Endothelial cell of umbilical vein (primary cell): Measurements from ENCODE around the gene ATAT1. TPM values are rescaled to one million over a fixed set of nuclear protein-coding genes. Genes with fewer than 3 reads are reported as not detected.

Experiments used
- BruUV-seq: library from RNA; stranded (reverse); fragments of 400-500 nt; replicated peaks from 2 replicates; lab custom pipeline; 2021; lab: Mats Ljungman, UMichigan
- CTCF ChIA-PET: fragments of 300-600, 350-600 bp; sonication (Branson Sonifier 250); formaldehyde crosslinking; loops from one replicate; lab custom pipeline; 2021; ENCODE audit warnings: antibody characterized with exemption, inconsistent platforms; lab: Charles Lee
- POLR2A ChIA-PET: fragments of 300-600, 350-600 bp; sonication (Branson Sonifier 250); formaldehyde crosslinking; loops from one replicate; lab custom pipeline; 2021; ENCODE audit warnings: antibody characterized with exemption, inconsistent platforms; lab: Charles Lee
- DNase-seq: peaks from one replicate; pipeline ENCODE4 v3.0.0-alpha.2; 2011; ENCODE audit warnings: low read depth, low spot score
- FAIRE-seq: peaks from 2 replicates; lab custom pipeline; 2011; peaks lifted over from hg19 to GRCh38; lab: Jason Lieb, UNC
- H2AFZ ChIP-seq: 2 replicates; pipeline ENCODE4 v1.6.0; 2012; ENCODE audit warnings: low read depth, low read length, control low read depth, inconsistent platforms
- H3K27ac ChIP-seq: 2 replicates; pipeline ENCODE4 v1.5.1; 2011; ENCODE audit warnings: low read depth, mild to moderate bottlenecking, control low read depth, low read length, moderate library complexity; ENCODE audit not compliant: insufficient read depth
- H3K27me3 ChIP-seq, 2 experiments: 2 replicates each; pipeline versions ENCODE4 v1.6.0 to v1.6.1; 2011; ENCODE audit warnings: low read length in 2 of 2, mixed read lengths in 1 of 2; ENCODE audit not compliant: control insufficient read depth in 2 of 2, insufficient read depth in 2 of 2
- H3K36me3 ChIP-seq, 2 experiments: 2 replicates in 1 of 2; 3 replicates in 1 of 2; pipeline ENCODE4 v1.5.1; 2011; ENCODE audit warnings: low read length in 2 of 2, mild to moderate bottlenecking in 1 of 2, moderate library complexity in 1 of 2; ENCODE audit not compliant: control insufficient read depth in 2 of 2, insufficient read depth in 2 of 2; ENCODE audit errors: extremely low read depth in 1 of 2
- H3K4me1 ChIP-seq: 3 replicates; pipeline ENCODE4 v1.5.1; 2011; ENCODE audit warnings: mild to moderate bottlenecking, low read length; ENCODE audit not compliant: control insufficient read depth, insufficient read depth; ENCODE audit errors: extremely low read depth
- H3K4me2 ChIP-seq: 2 replicates; pipeline ENCODE4 v1.6.1; 2011; ENCODE audit warnings: low read length, control low read depth, mixed read lengths; ENCODE audit not compliant: insufficient read depth
- H3K4me3 ChIP-seq, 3 experiments: fragments of 200-600 bp in 1 of 3; sonication (generic), shearing (Covaris generic) in 1 of 3; replicated peaks in 1 of 3; 2 replicates each; pipeline ENCODE4 v1.5.1; 2011 to 2016; ENCODE audit warnings: control low read depth in 3 of 3, low read length in 3 of 3, mild to moderate bottlenecking in 2 of 3, inconsistent platforms in 1 of 3, low read depth in 1 of 3, moderate library complexity in 1 of 3; ENCODE audit not compliant: insufficient read depth in 1 of 3
- H3K79me2 ChIP-seq: 2 replicates; pipeline ENCODE4 v1.6.0; 2012; ENCODE audit warnings: low read length, inconsistent platforms; ENCODE audit not compliant: control insufficient read depth, insufficient read depth
- H3K9ac ChIP-seq: replicated peaks from 2 replicates; pipeline ENCODE3; 2011; ENCODE audit warnings: low read length, control low read depth; ENCODE audit not compliant: insufficient read depth; ENCODE audit errors: extremely low read depth
- H3K9me1 ChIP-seq: replicated peaks from 3 replicates; pipeline ENCODE4 v1.6.0; 2011; ENCODE audit warnings: mild to moderate bottlenecking, low read length; ENCODE audit not compliant: control insufficient read depth, insufficient read depth; ENCODE audit errors: extremely low read depth
- H3K9me3 ChIP-seq: replicated peaks from 2 replicates; pipeline ENCODE4 v1.5.1; 2012; ENCODE audit warnings: low read length, inconsistent platforms; ENCODE audit not compliant: control insufficient read depth, insufficient read depth
- H4K20me1 ChIP-seq: replicated peaks from 2 replicates; pipeline ENCODE3; 2011; ENCODE audit warnings: mild to moderate bottlenecking, low read length; ENCODE audit not compliant: control insufficient read depth, insufficient read depth; ENCODE audit errors: extremely low read depth
- CTCF ChIP-seq, 2 donors: IDR thresholded peaks; 1 replicate in 1 of 2; 2 replicates in 1 of 2; pipeline ENCODE4 v1.5.1; 2011; ENCODE audit warnings: low read length in 2 of 2, mild to moderate bottlenecking in 2 of 2, moderate library complexity in 2 of 2, control low read depth in 1 of 2, inconsistent platforms in 1 of 2, low read depth in 1 of 2; ENCODE audit not compliant: insufficient read depth in 1 of 2; ENCODE audit errors: extremely low read depth in 1 of 2
- EZH2 ChIP-seq: IDR thresholded peaks from 2 replicates; pipeline ENCODE4 v1.6.1; 2012; ENCODE audit warnings: borderline replicate concordance, low read depth, mild to moderate bottlenecking, moderate library complexity, low read length, inconsistent platforms; ENCODE audit not compliant: severe bottlenecking
- FOS ChIP-seq: IDR thresholded peaks from 2 replicates; pipeline ENCODE4 v1.6.1; 2011; ENCODE audit warnings: mild to moderate bottlenecking, low read length, moderate library complexity, borderline replicate concordance; ENCODE audit not compliant: insufficient read depth
- GATA2 ChIP-seq: IDR thresholded peaks from 2 replicates; pipeline ENCODE4 v1.7.0; 2011; ENCODE audit warnings: low read depth, mild to moderate bottlenecking, moderate library complexity, mixed read lengths, low read length; ENCODE audit not compliant: insufficient read length, insufficient read depth
- JUN ChIP-seq: IDR thresholded peaks from 2 replicates; pipeline ENCODE4 v1.6.1; 2011; ENCODE audit warnings: borderline replicate concordance, low read depth; ENCODE audit not compliant: insufficient read length, insufficient read depth
- MAX ChIP-seq: IDR thresholded peaks from 2 replicates; pipeline ENCODE4 v1.6.1; 2011; ENCODE audit not compliant: insufficient read depth, insufficient read length
- MYC ChIP-seq: IDR thresholded peaks from one replicate; pipeline ENCODE4 v1.6.1; 2011; ENCODE audit warnings: mild to moderate bottlenecking, low read depth, low read length
- POLR2A ChIP-seq: IDR thresholded peaks from 2 replicates; pipeline ENCODE4 v1.6.1; 2012; ENCODE audit warnings: low read depth, mild to moderate bottlenecking, control low read depth, low read length
- POLR2AphosphoS5 ChIP-seq: IDR thresholded peaks from 2 replicates; pipeline ENCODE4 v1.6.1; 2012; ENCODE audit warnings: low read depth, mild to moderate bottlenecking, control low read depth, low read length, moderate library complexity; ENCODE audit not compliant: insufficient read depth
- dilution Hi-C: fragments of 300-500 bp; cut with MboI; formaldehyde crosslinking; loops from one replicate; pipeline ENCODE4 v1.15.0; 2019; ENCODE audit warnings: low sequenced_read_pairs; ENCODE audit not compliant: extremely low pct_ligation_motif_present
- intact Hi-C: fragments of 100-400 bp; cut with micrococcal nuclease; formaldehyde crosslinking; loops from one replicate; pipeline ENCODE4 v1.10.0; 2022
- polyA plus RNA-seq, 4 experiments: library from polyadenylated mRNA; depleted of rRNA in 3 of 4; stranded (reverse) in 3 of 4; unstranded in 1 of 4; fragments of >200 nt; gene quantifications; 2 replicates each; pipeline versions ENCODE4 v1.2.1 to v1.2.3, GENCODE V29; 2011 to 2012; ENCODE audit warnings: missing spikeins in 1 of 4
- total RNA-seq: library from RNA; stranded (reverse); gene quantifications from 2 replicates; pipeline ENCODE4 v1.2.3, GENCODE V29; 2021

ATAT1 gene
- total and polyA plus RNA-seq, 2 donors (not counting 3 experiments of a cell fraction or from before 2014, with no cell fraction given) = 17.4 to 18.4 TPM

GRCh38 chr6:30644769-30645168 is 18.1 kb downstream of the ATAT1 start:
- Histone ChIP-seq H3K9ac (no peak overlapping the region), H3K27me3 (no peaks in the 10 kb centered on the region), H3K36me3 (peaks cover 2 to 15% of the 10 kb centered on the region in 2 experiments), H3K4me3 (no peak overlapping the region), H3K9me3 (no peaks in the 10 kb centered on the region), H2AFZ (no peak overlapping the region), H3K9me1 (no peaks in the 10 kb centered on the region), H4K20me1 (no peaks in the 10 kb centered on the region), H3K27ac (no peak overlapping the region), H3K4me1 (peaks cover 8% of the 10 kb centered on the region), H3K79me2 (peaks cover 20% of the 10 kb centered on the region), H3K4me2 (no peak overlapping the region)
- FAIRE-seq = no peak
- BruUV-seq = no TSS peak
- ChIA-PET CTCF (no interaction called here), POLR2A (no interaction called here)
- TF ChIP-seq POLR2AphosphoS5 (no peak), CTCF (IDR thresholded peaks at IDR 0.05; ENCODE audit: extremely low read depth in 1 of 2, insufficient read depth in 1 of 2, low read depth in 1 of 2, low read length in 2 of 2) (no peak), POLR2A (no peak), EZH2 (no peak), JUN (no peak), MYC (no peak), FOS (no peak), MAX (no peak), GATA2 (no peak)
- intact Hi-C loops (no loop called here), dilution Hi-C loops (no loop called here)
- no peak for DNase-seq
